CD4-positive, alpha-beta T cell treated with Interleukin-1 beta for 1 hour (primary cell): Measurements from ENCODE around the gene BLZF1.
"Not testable (repeated sequence)": the region's sequence is repeated elsewhere in the genome, so short reads cannot be mapped to it uniquely, and the experiment has no call there.

ENCODE experiments used
- DNase-seq, 2 donors: peaks; one replicate each; pipeline ENCODE4 v3.0.0-alpha.2; 2020 to 2022

Gene BLZF1

DNA sequence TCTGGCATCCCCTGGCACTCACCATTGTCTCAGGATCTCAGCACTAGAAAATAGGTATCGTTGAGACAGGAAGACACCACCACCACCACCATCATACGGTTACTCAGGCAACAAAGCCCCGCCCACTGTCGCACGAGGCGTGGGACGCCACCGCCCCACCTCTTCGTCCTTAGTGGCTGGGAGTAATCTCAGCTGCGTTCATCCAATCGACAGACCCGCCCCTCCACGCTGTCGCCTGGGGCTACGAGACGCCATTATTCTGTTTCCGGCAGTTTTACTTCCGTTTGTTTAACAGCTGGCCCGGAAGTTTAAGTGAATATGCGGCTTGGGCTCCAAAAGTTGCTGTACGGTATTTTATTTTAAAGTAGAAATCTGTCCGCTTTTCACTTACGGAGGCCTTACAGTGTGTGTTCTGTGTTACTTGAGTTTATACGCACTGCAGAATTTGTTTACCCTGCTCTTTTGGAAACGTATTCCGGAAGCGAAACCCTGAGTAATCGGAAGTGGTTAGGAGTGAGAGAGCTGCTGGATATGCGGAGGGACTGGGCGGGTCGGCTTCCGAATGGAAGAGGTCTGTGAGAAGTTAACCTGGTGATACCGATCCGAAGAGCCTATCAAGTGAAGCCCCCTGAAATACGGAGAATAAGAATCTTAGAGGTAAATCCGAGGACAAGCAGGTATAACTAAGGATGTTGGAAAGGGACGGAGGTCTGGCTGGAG is at the start of gene BLZF1, which contains the start of gene NME7:
Gene BLZF1, plus strand, starts transcription at position 510 of the 720 bp plus-strand sequence. CDS start 1,328 bp downstream, outside the sequence.
Gene NME7, minus strand, starts transcription at position 112 of the 720 bp plus-strand sequence. Its CDS starts 87 bp downstream, at position 25.
- DNase-seq = peak; percentile 97

DNA sequence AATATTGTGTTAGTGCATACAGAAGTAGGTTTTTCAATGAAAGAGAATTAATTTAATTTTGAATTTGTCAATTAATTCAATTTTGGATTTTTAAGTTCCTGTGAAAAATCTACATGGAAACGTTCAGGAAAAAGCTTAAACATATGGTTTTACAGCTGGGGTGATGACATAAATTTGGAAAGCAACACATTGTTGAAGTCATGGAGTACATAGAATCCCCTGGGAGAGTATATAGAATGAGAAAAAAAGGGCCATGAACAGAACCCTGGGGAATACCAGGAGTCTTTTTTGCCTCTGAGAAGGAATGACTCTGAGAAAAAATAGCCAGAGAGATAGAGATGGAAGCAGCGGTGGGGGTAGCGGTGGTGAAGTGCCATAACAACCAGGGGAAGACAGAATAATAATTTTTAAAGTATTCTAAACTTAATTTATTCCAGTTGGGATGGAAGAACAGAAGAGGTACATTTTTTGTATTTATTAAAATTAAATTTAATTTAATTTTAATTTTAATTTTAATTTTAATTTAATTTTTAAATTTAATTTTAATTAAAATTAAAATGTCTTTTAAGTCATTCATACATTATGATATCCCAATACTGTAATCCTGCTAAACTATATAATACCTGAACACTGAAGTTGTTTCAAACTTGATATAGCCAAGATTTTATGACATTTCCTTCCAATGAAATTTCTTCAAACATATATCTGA is 49.3 kb upstream of the BLZF1 start:
- DNase-seq = no peak

DNA sequence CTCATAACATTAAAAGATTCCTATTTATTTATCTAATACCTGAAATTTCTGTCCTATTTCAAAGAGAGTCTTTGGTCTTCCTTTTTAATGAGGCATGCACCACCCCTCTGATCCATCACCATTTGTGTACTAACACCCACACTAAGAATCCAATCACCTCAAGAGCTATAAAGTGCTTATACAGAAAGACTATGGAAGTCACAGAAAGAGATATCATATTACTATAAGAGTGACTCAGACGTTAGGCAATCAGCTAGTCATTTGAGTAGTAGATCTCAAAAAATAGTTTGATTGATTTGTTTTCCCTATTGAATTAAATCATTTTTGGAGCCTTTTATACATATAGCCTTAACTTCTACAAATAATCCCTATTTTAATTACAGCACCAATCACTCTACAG is 46.5 kb upstream of the BLZF1 start:
- no peak for DNase-seq

- DNase-seq = no peak
Observed at GRCh38 chr1:169322138-169322537, 45.9 kb upstream of the BLZF1 start.

- DNase-seq = no peak
Observed at GRCh38 chr1:169325117-169325516, 42.9 kb upstream of the BLZF1 start.

GRCh38 chr1:169326261-169326955 is 41.6 kb upstream of the BLZF1 start:
- DNase-seq = no peak

GRCh38 chr1:169326956-169327268 is 41.1 kb upstream of the BLZF1 start:
- DNase-seq = no peak

GRCh38 chr1:169327875-169328274 is 40.1 kb upstream of the BLZF1 start:
- no peak for DNase-seq

DNA sequence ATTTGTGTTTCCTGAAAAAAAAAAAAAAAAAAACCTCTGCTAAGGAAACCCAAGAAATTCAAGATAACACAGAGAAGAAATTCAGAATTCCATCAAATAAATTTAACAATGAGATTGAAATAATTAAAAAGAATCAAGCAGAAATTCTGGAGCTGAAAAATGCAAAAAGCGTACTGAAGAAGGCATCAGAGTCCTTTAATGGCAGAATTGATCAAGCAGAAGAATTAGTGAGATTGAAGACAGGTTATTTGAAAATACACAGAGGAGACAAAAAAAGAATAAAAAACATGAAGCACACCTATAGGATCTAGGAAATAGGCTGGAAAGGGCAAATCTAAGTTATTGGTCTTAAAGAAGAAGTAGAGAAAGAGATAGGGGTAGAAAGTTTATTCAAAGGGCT is 38.6 kb upstream of the BLZF1 start:
- DNase-seq = no peak

- no peak for DNase-seq
Observed at GRCh38 chr1:169330927-169331326, 37.1 kb upstream of the BLZF1 start.

DNA sequence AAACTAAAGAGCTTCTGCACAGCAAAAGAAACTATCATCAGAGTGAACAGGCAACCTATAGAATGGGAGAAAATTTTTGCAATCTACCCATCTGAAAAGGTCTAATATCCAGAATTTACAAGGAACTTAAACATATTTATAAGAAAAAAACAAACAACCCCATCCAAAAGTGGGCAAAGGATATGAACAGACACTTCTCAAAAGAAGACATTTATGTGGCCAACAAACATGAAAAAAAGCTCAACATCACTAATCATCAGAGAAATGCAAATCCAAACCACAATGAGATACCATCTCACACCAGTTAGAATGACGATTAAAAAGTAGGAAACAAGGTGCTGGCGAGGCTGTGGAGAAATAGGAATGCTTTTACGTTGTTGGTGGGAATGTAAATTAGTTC is 33.3 kb upstream of the BLZF1 start:
- not testable (repeated sequence) for DNase-seq

DNA sequence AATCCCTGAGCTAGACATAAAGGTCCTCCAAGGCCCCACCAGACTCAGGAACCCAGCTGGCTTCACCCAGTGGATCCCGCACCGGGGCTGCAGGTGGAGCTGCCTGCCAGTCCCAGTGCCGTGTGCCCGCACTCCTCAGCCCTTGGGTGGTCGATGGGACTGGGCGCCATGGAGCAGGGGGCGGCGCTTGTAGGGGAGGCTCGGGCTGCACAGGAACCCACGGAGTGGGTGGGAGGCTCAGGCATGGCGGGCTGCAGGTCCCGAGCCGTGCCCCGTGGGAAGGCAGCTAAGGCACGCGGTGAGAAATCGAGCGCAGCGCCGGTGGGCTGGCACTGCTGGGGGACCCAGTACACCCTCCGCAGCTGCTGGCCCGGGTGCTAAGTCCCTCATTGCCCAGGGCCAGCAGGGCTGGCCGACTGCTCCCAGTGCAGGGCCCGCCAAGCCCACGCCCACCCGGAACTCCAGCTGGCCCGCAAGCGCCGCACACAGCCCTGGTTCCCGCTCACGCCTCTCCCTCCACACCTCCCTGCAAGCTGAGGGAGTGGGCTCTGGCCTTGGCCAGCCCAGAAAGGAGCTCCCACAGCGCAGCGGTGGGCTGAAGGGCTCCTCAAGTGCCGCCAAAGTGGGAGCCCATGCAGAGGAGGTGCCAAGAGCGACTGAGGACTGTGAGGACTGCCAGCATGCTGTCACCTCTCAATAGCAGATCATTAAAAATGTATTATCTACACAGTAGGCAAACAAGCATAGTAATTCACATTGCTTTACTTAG is 30.9 kb upstream of the BLZF1 start:
- DNase-seq = not testable (repeated sequence)

DNA sequence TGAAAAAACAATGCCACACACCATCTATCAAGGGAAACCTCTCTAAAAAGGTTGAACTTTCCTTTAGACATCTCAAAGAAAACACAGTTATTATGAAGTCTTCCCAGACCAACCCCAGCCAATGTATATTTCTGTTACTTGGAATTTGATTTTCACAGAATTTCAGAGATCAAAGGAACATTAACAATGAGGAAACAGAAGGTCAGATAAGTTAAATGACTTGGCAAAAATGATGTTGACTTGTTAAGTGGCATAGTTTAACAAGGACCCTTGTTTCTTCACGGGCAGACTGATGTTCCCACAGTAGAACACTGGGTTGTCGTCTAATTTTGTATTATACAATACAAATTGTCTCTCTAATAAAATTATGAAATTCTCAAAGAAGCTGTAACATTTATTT is 29.4 kb upstream of the BLZF1 start:
- DNase-seq = no peak

GRCh38 chr1:169339773-169340172 is 28.2 kb upstream of the BLZF1 start:
- no peak for DNase-seq

DNA sequence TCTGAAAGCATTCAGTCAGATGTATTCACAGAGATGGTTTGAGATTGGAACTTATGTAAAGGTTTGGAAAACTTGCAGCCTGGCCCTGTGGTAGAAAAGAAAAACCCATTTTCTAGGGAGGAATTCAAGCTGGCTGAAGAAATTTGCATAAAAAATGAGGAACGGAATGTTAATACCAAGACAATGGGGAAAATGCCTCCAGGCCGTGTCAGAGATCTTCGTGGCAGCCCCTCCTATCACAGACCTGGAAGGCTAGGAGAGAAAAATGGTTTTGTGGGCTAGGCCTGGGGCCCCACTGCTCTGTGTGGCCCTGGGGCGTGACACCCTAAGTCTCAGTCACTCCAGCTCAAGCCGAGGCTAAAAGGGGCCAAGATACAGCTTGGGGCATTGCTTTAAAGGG is 27.1 kb upstream of the BLZF1 start:
- no peak for DNase-seq

GRCh38 chr1:169342096-169342495 is 25.9 kb upstream of the BLZF1 start:
- not testable (repeated sequence) for DNase-seq

- no peak for DNase-seq
Observed at GRCh38 chr1:169345511-169345910, 22.5 kb upstream of the BLZF1 start.

DNA sequence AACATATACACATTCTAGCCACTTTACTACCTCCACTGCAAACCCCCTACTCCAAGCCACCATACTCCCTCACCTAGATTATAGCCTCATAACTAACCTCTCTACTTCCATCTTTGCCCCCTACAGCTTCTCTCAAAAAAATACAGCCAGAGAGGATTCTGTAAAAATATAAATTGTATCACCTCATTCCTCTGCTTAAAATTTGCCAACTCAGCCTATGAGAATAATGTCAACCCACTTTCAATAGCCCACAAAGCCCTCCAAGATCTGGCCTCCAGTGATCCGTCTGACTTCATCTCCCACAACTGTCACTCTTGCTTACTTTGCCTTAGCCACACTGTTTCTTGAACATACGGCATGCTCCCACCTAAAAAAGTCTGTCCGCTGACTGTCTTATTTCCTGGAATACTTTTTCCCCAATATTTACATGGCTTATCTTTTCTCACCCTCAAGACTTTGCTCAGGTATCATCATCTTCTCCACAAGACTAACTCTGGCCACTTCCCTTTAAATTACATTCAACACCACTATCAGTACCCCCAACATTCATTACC is 21.9 kb upstream of the BLZF1 start:
- no peak for DNase-seq

DNA sequence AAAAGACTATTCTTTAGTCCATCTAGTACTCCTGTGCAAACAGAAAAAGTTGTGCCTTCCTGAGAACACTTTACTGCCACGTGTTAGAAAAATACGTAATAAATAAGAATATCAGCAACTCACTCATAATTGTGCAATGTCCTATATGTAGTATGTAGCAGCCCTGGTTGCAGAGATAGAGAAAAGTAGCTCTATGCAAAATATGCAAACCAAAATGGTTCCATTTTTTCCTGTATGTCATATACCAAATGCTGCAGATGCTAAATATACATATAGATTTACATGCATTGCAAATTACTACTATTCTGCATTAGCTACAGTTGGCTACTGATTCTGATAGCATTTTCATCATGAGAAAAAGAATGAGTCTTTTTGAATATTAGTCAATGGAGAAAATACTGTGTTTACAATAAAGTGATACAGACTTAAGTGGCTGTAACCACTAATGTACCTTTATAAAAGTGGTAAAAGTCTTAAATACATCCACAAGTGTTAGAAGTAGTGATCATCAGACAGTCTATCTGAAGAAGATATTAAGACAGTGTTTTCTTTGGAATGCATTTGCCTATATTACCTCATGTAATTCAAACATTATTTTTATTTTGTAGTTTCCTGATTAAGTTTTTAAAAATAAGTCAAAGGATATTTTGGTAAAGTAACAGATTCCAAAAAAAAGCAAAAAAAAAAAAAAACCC is 20.2 kb upstream of the BLZF1 start:
- DNase-seq = no peak

DNA sequence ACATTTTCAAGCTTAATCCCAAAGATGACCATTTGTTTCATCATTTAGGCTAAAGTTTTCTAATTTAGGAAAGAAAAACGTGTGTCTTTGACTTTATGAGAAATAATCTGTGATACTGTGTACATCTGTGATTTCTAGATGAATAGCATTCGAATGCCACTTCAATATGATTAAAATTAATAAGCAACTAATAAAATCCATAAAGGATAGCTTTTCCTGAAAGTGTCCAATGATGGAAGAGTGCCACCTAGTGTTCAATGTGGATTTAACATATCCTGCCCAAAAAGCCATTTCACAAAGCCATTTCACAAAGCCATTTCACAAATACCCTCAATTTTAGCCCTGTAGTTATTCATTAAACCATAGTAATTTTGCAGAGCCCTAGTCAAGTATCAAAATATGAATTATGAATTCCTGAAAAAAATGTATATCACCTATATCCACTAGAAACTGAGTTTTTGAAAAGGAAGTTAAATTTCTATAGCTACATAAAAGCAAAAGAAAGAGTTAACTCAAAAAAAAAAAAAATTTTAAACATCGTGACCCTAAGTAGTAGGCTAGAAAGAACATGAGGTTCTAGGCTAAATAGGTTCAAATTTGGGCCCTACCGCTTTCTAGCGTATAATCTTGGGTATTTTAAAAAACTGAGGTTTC is 19.5 kb upstream of the BLZF1 start:
- peak in 1 of 2 donors; percentile 70 for DNase-seq

DNA sequence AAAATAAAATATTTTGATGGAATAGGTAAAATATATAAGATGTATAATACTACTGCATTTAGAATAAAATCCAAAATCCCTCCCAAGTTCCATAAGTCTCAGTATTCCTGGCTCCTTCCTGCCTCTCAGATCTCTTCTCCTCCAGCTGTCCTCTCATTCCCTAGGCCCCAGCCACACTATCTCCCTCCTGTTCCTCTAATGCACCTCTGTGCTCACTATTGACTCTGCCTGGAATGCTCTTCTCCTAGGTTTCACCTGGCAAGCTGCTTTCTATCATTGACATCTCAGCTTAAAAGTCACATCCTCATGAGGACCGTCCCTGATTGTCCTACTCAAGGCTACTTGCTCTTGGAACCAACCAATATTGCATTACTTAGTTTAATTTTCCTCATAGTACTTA is 7.6 kb upstream of the BLZF1 start:
- DNase-seq = no peak

DNA sequence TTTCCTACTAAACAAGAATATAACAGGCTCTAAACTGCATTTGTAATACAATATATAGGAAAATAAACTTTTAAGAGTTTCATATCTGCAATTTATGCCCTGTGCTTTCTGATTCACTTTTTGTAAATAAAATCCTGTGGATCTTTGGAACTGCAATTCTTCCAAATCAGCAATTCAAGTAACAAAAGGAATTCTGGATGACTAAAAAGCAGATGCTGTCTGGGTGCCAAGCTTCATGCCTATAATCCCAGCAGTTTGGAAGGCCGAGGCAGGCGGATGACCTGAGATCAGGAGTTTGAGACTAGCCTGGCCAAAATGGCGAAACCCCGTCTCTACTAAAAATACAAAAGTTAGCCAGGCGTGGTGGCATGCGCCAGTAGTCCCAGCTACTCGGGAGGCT is 6.7 kb upstream of the BLZF1 start:
- DNase-seq = no peak
